ENCODE results near the gene EIF3D.
A peak's percentile ranks its signal among the peaks of the same experiment; 100 is the strongest.
"Not testable (repeated sequence)": the region's sequence is repeated elsewhere in the genome, so short reads cannot be mapped to it uniquely, and the experiment has no call there.

EIF3D gene

DNA sequence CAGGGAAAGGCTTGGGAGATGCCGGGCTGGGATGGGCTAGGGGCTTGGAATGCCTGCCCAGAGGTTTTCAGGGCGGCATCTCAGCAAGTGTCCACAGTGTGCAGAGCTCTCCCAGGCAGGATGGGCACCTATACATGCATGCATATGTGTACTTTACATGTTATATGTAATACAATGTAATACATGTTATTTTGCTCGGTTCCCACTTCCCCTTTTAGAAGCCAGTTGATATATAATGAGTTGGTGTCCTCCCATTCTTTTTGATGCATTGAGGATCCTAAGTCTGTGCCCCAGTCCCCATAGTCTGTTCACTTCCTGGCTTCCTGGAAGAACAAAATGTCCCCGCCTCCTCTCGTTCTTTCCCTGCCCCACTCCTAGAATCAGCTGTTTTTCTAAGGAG lies 20.1 kb upstream of the EIF3D start:
- no peak for DNase-seq

DNA sequence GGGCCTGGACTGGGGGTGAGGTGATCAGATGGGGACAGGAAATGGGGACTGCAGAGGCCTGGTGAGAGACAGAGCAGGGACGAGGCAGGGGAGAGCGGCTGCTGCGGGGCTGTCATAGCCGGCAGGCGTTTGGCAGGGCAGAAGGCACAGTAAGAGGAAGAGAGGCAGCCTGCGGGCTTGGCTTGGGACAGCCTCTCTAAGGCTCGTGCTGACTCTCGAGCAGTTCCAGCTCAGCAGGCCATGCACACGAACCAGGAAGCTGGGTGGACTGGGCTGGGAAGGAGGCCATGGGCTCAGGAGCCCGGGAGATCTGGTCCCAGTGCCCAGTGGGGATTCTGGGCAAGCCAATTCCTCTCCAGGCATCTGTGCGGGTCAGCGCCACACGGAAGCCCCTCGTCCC lies 19.6 kb upstream of the EIF3D start:
- DNase-seq, result no peak

DNA sequence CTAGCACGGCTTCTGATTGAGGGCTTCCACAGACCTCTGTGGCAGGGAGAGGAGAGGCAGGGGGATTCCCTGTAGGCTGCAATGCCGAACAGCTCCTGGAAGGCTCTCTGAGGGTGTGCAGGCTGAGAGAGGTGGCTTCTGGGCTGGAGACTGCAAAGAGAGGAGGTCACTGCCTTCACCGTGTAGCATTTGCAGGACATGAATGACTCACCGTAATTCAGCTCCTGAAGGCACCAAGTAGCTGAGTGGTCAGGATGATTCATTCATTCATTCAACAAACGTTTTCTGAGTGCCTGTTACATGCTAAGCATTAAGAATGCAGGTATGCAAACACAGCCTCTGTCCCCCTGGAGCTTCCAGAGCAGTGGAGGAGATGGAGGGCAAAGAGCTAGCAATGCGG lies 18.0 kb upstream of the EIF3D start:
- peak; percentile 81 for DNase-seq

DNA sequence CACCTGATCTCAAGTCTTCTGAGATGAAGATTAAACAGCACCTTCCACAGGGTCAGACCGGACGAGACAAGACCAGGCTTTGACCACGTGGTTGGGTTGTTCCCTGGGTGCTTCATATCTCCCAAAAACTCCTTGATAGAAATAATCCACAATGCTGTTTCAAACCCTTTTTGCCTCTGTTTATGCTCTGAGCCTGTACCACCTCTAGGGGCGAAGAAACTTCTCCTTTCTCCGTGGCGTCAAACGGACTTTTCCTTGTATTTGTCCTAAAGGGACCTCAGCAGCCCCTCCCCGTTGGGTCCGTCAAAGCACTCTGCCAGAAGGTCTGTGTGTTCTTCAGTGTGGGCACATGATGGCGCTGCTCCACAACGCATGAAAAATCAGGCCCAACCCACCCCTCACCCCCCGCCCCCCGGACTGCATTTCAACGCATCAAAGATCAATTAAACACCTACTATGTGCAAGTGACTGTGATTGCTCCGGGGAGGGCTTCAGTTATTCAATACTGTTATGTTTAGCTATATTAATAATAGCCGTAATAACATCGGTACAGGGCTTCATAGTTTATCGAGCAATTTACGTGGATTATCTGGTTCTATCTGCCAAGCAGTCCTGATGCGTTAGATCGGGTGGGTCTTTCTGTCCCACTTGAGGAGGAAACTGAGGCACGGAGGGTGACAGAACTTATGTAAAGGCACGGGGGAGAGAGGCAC lies 17.3 kb upstream of the EIF3D start:
- peak; percentile 58 for DNase-seq

DNA sequence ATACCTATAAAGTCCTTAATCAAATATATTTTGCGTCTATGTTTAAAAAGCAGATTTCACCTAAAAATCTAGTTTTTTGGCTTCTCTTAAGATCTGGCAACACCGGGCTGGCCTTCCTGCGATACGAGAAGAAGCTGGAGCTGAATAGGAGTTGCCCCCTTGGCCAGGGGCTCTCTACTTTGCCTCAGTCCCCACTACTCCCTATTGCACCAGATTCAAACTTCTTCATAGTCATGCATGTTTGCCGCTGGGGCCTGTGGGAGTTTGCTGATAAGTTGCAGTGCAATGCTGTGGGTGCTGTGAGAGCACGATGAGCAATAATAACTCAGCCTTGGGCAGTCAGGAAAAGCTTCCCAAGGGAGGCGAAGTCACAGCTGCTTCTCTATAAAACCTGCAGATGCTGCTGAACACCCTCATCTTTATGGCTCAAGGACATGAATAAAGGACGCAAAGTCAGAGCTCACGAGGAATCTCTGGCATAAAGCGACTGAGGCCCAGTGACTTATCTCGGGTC lies 15.2 kb upstream of the EIF3D start:
- DNase-seq, result peak; percentile 64

DNA sequence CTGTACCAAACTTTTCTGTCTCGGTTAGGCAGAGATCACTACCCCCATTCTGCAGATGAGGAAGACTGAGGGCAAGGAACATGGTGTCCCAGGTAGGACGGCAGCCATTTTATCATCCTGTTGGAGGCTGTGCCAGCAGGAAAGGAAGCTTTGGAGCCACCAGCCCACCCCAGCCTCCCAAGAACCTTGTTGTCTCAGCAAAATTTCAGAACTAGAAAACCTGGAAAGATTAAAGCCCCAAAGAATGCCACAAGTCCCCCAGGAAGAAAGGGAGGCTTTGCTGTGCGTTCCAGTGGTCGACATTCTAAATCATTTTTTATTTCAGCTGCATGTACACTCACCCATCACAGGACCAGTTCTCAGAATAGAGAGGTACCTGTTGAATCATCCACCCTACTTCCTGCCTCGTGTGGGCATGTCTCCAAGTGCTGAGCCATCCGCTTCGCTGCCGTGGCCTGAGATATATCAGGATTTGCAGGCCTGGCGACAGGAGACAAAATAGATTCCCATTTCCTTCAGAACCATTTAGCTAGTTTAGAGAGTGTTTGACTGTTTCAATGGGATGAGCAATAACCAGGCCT lies 13.0 kb upstream of the EIF3D start:
- DNase-seq, result peak; percentile 84

DNA sequence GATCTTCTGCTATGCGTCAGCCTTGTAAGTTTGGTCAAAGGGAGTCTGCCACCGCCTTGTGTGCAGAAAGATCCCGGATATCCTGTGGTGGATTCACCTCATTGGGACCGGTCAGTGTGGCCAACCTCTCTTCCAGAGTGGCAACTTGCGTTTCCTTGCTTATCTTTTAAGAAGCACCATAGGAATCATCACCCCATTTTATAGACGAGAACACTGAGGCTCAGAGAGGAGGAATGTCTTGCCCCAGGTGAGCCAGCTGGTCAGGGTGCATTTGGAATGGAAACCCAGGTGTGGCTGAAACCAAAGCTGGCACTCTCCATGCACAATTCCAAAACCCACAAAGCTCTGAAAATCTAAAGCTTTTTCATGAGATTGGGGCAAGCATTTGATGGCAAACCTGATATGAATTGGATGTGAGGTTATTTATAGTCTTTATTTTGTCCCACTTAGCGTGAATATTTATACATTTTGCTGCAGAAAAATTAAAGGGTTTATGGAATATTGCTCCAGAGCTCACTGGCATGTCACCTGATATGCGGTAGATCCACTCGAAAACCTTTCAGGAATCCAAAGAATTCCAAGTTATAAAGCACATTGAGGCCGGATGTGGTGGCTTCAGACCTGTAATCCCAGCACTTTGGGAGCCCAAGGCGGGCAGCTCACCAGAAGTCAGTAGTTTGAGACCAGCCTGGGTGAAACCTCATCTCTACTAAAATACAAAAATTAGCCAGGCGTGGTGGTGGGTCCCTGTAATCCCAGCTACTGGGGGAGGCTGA lies 12.1 kb upstream of the EIF3D start:
- peak; percentile 34 for DNase-seq

DNA sequence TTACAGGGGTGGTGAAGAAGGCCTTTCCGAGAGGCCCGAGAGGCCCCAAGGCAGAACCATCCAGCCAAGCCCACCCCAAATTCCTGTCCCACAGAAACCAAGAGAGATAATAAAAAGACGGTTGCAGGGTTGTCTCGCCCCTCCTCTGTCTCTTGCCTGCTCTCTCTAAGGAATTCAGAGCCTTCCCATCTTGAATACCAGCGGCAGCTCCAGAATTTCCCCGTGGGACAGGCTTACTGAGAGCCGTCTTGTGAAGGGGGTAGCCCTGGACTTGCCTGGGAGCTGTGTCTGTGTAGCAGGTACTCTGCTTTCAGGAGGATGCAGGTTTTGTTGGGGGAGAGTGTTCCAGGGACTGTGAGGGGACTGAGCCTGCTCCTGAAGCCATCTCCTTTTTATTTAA lies 9.6 kb upstream of the EIF3D start:
- no peak for DNase-seq

DNA sequence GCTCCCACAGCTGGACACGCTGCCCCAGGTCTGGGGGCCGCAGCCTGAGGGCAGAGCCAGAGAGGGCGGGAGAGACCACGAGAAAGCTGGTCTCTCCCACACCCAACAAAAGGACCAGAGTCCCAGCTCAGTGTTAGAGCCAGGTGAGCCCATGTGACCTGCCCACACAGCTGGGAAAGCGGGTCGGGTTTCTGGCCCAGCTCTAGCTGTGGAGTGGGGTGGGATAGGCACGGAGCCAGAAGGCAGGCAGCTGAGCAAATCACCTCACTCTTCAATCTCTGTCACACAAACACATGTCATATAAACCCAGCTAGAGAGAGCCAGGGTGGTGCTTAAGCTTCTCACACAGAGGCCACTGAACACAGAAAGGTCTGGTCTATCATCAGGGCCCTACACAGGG lies 7.8 kb upstream of the EIF3D start:
- no peak for DNase-seq

DNA sequence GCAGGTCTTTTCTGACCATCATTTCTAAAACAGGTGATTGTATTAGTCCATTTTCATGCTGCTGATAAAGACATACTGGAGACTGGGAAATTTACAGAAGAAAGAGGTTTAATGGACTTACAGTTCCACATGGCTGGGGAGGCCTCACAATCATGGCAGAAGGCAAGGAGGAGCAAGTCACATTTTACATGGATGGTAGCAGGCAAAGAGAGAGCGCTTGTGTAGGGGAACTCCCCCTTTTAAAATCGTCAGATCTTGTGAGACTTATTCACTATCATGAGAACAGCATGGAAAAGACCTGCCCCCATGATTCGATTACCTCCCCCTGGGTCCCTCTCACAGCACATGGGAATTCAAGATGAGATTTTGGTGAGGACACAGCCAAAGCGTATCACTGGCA lies 4.4 kb upstream of the EIF3D start:
- not testable (repeated sequence) for DNase-seq

DNA sequence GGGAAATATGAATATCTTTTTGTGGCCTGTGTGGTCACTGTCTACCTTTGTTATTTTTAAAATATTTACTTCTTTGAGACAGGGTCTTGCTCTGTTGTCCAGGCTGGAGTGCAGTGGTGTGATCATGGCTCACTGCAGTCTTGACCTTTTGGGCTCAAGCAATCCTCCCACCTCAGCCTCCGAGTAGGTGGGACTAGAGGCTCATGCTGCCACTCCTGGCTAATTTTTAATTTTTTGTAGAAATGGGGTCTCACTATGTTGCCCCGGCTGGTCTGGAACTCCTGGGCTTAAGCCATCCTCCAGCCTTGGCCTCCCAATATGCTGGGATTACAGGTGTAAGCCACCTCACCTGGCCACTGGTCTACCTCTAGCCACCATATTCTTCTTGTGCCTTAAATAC lies 3.5 kb upstream of the EIF3D start:
- DNase-seq, result no peak

DNA sequence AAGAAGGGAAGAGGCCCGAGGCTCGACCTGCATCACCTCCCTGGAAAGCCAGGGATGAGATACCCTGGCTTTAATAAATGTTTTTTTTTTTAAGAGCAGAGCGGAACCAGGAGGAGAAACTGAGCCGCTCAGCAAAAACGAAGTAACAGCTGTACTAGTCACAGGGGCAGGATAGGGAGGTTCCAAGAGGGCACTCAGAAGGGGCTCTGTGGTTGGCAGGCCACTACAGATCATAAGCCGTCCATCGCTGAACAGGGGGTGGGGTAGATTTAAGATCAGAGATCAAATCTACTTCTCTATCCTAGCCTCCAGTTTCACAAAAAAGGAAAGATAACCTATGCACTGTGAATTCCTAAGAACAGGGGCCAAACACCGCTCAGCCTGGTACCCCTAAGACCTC lies 625 bp downstream of the EIF3D start:
- peak; percentile 31 for DNase-seq

DNA sequence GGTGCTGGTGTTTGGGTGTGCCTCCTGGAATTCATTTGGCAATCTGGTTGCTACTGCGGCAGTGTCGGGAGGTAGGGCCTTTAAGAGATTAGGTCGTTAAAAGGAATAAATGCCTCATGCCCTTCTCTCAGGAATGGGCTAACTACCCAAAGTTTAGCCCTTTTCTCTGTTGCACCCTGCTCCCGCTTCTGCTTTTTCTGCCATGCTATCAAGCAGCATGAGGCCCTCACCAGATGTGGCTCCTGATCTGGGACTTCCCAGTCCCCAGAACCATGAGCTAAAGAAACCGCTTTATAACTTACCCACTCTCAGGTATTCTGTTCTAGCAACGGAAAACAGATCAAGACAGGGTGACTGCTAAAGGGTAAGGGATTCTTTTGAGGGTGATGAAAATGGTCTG lies 6.3 kb downstream of the EIF3D start:
- no peak for DNase-seq

DNA sequence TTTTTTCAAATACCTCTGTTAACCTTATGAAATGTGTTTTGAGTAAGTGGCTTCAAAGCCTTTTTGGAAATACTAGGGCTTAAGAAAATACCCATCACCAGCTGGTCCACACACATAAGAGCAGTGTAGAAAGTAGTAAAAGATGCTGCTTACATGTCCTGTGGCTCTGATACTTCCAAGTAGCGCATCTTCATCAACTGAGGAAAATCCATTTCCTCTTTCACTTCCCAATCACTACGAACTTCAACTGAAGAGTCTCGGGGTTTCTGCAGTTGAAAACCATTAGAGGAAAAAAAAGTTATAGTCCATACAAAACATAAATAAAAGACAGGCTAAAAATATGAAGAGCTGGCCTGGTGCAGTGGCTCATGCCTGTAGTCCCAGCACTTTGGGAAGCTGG lies 8.5 kb downstream of the EIF3D start:
- DNase-seq, result no peak

DNA sequence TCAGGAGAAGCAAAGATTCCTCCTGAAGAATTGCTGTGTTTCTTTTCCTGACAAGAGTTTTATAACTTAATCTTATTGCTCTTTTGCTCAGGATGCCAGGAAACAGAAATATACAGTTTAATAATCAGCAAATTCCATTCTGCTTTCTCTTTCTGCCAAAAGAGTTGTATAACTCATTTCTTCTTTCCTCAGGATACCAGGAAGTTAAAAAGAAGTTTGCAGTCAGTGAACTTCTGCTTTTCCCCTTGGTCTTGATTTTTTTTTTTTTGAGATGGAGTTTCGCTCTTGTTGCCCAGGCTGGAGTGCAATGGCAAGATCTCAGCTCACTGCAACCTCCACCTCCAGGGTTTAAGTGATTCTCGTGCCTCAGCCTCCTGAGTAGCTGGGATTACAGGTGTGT lies 9.1 kb downstream of the EIF3D start:
- not testable (repeated sequence) for DNase-seq

DNA sequence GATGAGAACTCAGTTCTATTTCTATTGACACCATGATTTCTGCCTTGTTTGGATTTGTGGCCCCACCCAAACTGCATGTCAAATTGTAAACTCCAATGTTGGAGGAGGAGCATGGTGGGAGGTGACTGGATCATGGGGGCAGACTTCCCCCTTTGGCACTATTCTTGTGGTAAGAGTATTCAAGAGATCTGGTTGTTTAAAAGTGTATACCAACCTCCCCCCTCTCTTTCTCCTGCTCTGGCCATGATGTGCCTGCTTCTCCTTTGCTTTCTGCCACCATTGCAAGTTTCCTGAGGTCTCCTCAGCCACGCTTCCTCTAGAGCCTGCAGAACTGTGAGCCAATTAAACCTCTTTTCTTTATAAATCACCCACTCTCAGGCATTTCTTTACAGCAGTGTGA lies 14.2 kb downstream of the EIF3D start:
- DNase-seq, result no peak

DNA sequence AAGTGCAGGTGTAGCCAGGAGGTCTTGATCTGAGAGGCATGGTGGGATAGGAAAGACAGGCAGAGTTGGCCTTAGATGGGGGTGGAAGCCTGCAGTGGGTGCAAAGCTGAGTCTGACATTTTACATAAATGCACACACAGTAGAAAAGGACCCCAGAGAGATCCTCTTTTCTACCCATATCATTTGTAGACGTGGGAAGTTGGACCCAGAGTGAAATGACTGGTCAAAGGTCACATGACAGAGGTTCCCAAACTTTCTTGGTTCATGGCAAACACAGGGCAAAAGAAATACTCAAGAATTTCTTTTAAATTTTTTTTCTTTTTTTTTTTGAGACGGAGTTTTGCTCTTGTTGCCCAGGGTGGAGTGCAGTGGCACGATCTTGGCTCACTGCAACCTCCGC lies 16.0 kb downstream of the EIF3D start:
- DNase-seq, result no peak

DNA sequence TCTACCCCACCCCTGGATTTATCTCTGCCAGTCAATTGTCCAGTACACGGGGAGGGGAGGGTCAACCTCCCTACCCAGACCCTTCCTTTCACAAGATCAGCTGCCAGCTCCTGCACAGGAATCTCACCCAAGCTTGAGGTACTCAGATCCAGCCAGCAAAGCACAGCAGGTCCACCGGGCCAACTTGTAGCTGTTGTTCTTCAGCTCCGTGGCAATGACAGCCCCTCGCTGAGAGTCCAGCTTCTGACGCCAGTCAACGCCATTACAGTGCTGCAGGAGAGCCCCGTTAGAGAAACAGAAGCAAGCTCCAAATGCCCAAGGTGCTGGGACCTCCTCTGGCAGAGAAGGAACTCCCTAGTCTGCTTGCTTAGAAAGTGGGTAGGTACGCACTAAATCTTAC lies 16.6 kb downstream of the EIF3D start:
- no peak for DNase-seq

DNA sequence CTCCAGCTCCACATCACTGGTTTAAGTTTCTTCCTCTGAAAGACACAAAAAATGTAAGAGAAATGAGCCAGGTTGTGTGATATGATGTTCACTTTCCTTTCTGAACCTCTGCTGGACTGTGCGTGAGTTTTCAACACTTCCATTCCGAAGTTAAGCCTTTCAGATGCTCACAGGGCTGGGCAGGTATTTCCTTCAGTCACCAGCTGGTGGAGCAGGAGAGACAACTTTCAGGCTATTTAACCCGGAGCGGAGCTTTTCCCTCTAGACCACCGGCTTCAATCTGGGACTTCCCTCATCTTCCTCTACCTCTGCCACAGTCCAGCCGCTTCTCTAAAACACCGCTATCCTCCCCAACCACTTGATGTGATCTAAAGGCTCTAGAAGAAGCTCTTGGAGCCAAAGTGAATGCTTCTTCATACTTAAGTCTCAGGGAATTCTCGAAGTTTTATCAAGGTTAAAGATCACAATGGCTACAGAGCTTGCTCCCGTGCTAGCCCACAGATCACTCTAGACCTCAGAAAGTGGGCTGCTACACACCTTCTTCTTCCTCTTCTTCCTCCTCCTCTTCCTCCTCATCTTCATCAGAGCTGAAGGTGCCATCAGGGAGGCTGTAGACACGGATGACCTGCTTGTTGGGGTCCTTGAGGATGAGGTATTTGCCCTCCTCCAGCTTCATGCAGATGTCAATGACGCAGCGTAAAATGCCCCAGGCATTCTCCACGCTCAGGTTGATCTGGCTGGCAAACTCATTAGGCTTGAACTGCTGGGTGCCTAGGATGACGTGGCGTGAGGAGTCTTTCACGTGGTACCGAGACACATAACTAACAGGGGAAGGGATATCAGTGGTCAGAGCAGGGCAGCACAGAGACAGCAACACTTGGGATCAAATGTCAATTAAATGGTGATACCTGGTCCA lies 17.7 kb downstream of the EIF3D start:
- peak; percentile 61 for DNase-seq

DNA sequence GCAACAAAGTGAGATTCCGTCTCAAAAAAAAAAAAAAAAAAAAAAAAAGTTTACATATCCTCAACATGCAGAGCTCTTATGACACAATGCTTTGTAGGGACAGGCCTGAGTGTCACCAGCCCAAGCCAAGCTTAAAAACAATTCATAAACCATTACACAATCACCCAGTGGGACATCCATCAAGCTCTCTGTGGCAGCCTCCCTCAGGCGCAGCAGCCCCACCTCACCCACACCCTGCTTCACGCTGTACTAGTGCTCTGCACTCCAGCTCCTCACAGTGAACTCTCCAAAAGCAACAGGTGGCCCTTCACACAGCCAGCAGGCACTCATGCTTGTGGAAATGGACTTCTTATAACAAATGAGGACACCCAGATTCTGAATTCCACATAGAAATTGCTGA lies 18.6 kb downstream of the EIF3D start:
- no peak for DNase-seq

DNA sequence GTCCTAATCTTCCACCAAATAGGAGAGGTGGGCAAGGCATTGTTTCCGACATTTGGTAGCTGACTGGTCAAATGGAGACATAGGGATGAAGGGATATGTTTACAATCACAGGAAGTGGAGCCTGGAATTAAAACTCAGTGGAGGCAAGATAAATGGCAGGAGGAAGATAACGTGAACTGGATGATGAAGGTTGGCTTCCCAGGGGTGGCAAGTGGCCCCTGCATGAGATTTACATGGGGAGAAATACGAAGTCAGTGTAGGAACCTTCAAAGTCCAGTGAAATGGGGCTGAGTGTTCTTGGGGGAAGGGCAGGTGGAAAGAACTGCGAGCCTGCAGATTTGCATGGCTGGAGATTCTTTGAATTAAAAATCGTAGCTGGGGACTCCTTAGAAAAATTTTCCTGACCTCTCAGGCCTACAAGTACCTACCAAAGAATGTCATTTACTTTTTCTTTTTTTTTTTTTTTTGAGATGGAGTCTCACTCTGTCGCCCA lies 21.4 kb downstream of the EIF3D start:
- no peak for DNase-seq
